Esophagus muscularis mucosa (tissue), 4 donors: ENCODE data around the gene SPRED2. TPM values are rescaled to one million over a fixed set of nuclear protein-coding genes. Genes with fewer than 3 reads are reported as not detected.
"Not testable (repeated sequence)": the region's sequence is repeated elsewhere in the genome, so short reads cannot be mapped to it uniquely, and the experiment has no call there.

Experiments
- DNase-seq: peaks from one replicate; pipeline ENCODE4 v3.0.0-alpha.2; 2017; ENCODE audit errors: extremely low spot score
- H3K27ac ChIP-seq, 4 donors: fragments of 200-600 bp; sonication (generic); replicated peaks in 1 of 4; 1 replicate in 3 of 4; 2 replicates in 1 of 4; pipeline ENCODE4 v1.5.1; 2016 to 2019; ENCODE audit warnings: mild to moderate bottlenecking in 1 of 4
- H3K27me3 ChIP-seq, 4 donors: fragments of 200-600 bp; sonication (generic); one replicate each; pipeline versions ENCODE4 v1.5.1 to v1.6.0; 2016 to 2019
- H3K36me3 ChIP-seq, 4 donors: fragments of 200-600 bp; sonication (generic); one replicate each; pipeline ENCODE4 v1.5.1; 2016 to 2019
- H3K4me1 ChIP-seq, 4 donors: fragments of 200-600 bp; sonication (generic); one replicate each; pipeline ENCODE4 v1.5.1; 2016 to 2019
- H3K4me3 ChIP-seq, 4 donors: fragments of 200-600 bp; sonication (generic); 1 replicate in 2 of 4; 2 replicates in 2 of 4; pipeline ENCODE4 v1.5.1; 2016 to 2019; ENCODE audit warnings: mild to moderate bottlenecking in 4 of 4, moderate library complexity in 1 of 4
- H3K9me3 ChIP-seq, 4 donors: fragments of 200-600 bp; sonication (generic); 1 replicate in 3 of 4; 2 replicates in 1 of 4; pipeline ENCODE4 v1.5.1; 2016 to 2019
- EP300 ChIP-seq: sonication (generic); formaldehyde crosslinking; IDR thresholded peaks from one replicate; pipeline ENCODE4 v1.6.1; 2017; ENCODE audit warnings: antibody characterized with exemption
- POLR2A ChIP-seq: fragments of 450-650 bp; IDR thresholded peaks from one replicate; pipeline ENCODE4 v1.6.1; 2017; ENCODE audit warnings: antibody characterized with exemption, moderate library complexity, mild to moderate bottlenecking, low read depth
- POLR2AphosphoS5 ChIP-seq, 2 donors: sonication (generic); formaldehyde crosslinking; IDR thresholded peaks; one replicate each; pipeline ENCODE4 v1.6.1; 2017; ENCODE audit warnings: antibody characterized with exemption in 2 of 2
- WGBS: methylation state at CpG from one replicate; pipeline ENCODE4 v1.1.5; 2018; 5-methylcytosine and 5-hydroxymethylcytosine counted together
- intact Hi-C: fragments of 100-400 bp; cut with DNase I; formaldehyde crosslinking; loops from one replicate; pipeline ENCODE4 v1.15.1; 2023
- total RNA-seq, 4 donors: library from RNA; depleted of rRNA; stranded (reverse); fragments of >200 nt; gene quantifications; one replicate each; pipeline versions ENCODE4 v1.1.0 to v1.2.1, GENCODE V29; 2016
- TF ChIP-seq, protein P1 (sequence below), 3 experiments: fragments of 200-600 bp in 2 of 3; fragments of 450-650 bp in 1 of 3; sonication (generic) in 2 of 3; IDR thresholded peaks; one replicate each; pipeline ENCODE4 v1.5.1; 2017 to 2019; ENCODE audit warnings: antibody characterized with exemption in 3 of 3, mild to moderate bottlenecking in 2 of 3, moderate library complexity in 1 of 3

Gene SPRED2
- total RNA-seq, 4 donors from 2014 or later: 17.4 to 25.6 (median 18.7) TPM

DNA sequence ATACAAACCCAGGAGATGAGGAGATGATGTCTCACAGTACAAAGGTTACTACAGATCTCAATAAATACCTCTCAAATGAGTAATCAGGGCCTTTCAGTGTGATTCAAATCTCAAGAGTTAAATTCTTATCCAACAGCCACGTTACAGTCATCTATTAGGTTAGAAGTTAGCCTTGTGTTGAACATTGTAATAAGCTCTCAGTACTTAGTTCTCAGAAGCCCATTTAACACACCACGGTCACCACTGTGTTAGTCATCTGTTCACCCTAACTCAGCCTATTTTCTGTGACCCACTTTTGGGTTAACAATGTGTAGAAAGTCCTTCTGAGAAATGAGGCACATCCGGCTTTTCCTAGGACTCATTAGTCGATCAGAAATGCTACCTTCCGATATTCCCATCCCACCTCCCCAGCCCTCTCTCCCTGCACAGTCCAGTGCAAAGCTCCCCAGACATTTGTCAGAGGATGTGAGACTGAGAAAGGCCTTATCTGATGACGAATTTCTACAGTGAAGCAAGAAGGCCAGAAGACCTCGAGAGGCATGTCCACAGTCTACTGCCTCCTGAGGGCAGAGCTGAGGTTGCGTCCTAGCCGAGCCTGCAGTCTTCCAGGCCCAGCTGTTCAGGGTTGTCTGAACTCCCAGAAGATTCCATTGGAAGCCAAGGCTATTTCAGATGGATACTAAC lies 112.2 kb downstream of the SPRED2 start:
- intact Hi-C loops: no loop called here
- no peaks in the 10 kb centered on the region for H3K9me3 ChIP-seq
- H3K27me3 ChIP-seq: no peaks in the 10 kb centered on the region
- peak; percentile 86 for DNase-seq
- peak overlapping the region in 2 of 4 donors; percentile 16 to 32 for H3K27ac ChIP-seq
- peaks cover 0 to 34% (median 17%) of the 10 kb centered on the region in 4 donors for H3K36me3 ChIP-seq
- TF ChIP-seq POLR2AphosphoS5 (IDR thresholded peaks at IDR 0.05) (no peak), POLR2A (no peak), EP300 (no peak)
- TF ChIP-seq, protein P1, sequence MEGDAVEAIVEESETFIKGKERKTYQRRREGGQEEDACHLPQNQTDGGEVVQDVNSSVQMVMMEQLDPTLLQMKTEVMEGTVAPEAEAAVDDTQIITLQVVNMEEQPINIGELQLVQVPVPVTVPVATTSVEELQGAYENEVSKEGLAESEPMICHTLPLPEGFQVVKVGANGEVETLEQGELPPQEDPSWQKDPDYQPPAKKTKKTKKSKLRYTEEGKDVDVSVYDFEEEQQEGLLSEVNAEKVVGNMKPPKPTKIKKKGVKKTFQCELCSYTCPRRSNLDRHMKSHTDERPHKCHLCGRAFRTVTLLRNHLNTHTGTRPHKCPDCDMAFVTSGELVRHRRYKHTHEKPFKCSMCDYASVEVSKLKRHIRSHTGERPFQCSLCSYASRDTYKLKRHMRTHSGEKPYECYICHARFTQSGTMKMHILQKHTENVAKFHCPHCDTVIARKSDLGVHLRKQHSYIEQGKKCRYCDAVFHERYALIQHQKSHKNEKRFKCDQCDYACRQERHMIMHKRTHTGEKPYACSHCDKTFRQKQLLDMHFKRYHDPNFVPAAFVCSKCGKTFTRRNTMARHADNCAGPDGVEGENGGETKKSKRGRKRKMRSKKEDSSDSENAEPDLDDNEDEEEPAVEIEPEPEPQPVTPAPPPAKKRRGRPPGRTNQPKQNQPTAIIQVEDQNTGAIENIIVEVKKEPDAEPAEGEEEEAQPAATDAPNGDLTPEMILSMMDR (IDR thresholded peaks at IDR 0.05): peak in 1 of 3 experiments; percentile 13
- WGBS: 83% methylated on average over 9 of the region's 9 CpGs
- H3K4me3 ChIP-seq: no peak overlapping the region
- H3K4me1 ChIP-seq: peaks cover 0 to 17% (median 8%) of the 10 kb centered on the region in 4 donors

DNA sequence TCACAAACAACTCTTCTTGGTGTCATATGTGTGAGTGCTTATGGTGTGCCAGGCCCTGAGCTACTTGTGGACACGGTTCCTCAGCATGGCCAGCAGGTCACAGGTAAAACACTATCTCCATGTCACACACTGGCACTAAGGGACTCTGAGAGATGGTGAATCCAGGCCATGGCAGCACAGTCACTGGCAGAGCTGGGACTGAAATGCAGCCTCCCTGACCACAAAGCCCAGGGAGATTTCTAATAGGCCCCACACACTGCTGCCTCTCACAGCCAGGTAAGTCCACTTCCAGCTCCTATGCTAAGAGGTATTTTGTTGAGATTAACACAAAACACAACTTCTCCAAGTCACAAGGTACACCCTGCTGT lies 112.7 kb downstream of the SPRED2 start:
- Histone ChIP-seq H3K36me3 (peaks cover 0 to 33% (median 22%) of the 10 kb centered on the region in 4 donors), H3K4me3 (no peak overlapping the region), H3K27ac (peak overlapping the region in 2 of 4 donors; percentile 16 to 32), H3K27me3 (no peaks in the 10 kb centered on the region), H3K9me3 (no peaks in the 10 kb centered on the region), H3K4me1 (peaks cover 0 to 17% (median 8%) of the 10 kb centered on the region in 4 donors)
- WGBS: 100% methylated on average over 1 of the region's 1 CpG
- TF ChIP-seq, protein P1 (IDR thresholded peaks at IDR 0.05): no peak
- no peak for TF ChIP-seq POLR2A
- no peak for TF ChIP-seq POLR2AphosphoS5 (IDR thresholded peaks at IDR 0.05)
- no peak for TF ChIP-seq EP300
- intact Hi-C loops: no loop called here
- DNase-seq: peak; percentile 72

DNA sequence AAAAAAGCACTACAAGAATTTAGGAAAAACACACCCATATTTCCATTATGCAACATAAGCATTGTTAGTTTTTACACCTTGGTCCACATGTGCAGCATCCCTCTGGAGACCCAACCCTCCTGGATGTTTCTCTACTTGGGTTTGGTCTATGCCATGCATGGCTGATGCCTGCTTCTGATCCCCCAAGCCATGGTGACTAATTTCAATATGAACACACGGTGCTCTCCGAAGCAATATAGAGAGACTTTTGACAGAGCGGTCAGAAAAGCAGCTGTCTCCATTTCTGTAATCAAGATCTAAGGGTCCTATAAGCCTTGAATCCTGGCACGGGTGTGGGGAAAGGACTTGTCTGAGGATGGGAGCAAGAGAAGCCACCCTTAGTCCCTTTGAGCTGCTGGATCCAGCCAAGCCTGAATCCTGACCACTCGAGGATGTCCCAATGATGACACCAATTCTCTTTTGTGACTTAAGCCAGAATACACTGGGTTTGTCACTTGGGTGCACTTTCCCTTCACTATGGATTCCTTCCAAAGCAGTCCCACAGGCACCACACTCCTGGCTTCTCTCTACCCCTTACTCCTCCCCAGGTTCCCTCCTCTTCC lies 113.2 kb downstream of the SPRED2 start:
- H3K27ac ChIP-seq: no peak overlapping the region
- intact Hi-C loops: no loop called here

DNA sequence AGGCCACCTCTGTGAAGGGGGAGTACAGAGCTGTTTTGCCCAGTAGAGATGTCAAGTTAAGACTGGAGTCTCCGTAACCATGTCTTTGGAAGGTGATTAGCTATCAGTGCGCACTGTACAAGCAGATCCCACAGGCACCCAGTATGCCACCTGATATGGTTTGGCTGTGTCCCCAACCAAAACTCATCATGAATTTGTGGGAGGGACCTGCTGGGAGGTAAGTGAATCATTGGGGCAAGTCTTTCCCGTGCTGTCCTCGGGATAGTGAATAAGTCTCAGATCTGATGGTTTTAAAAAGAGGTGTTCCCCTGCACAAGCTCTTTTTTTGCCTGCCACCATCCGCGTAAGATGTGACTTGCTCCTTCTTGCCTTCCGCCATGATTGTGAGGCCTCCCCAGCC lies 114.6 kb downstream of the SPRED2 start:
- WGBS: 91% methylated on average over 7 of the region's 7 CpGs
- Histone ChIP-seq H3K27ac (no peak overlapping the region), H3K4me3 (no peak overlapping the region), H3K27me3 (no peaks in the 10 kb centered on the region), H3K36me3 (peaks cover 13 to 46% (median 40%) of the 10 kb centered on the region in 4 donors), H3K9me3 (no peaks in the 10 kb centered on the region), H3K4me1 (peaks cover 3 to 17% (median 8%) of the 10 kb centered on the region in 4 donors)
- TF ChIP-seq EP300: no peak
- no peak for TF ChIP-seq POLR2A
- TF ChIP-seq, protein P1 (IDR thresholded peaks at IDR 0.05): no peak
- no peak for TF ChIP-seq POLR2AphosphoS5 (IDR thresholded peaks at IDR 0.05)
- peak; percentile 50 for DNase-seq
- intact Hi-C loops: no loop called here

More for the DNA sequence above, 113.2 kb downstream of the SPRED2 start:
- peak; percentile 47 for DNase-seq
- TF ChIP-seq POLR2AphosphoS5 (IDR thresholded peaks at IDR 0.05): no peak
- no peak for TF ChIP-seq EP300
- TF ChIP-seq, protein P1 (IDR thresholded peaks at IDR 0.05): no peak
- TF ChIP-seq POLR2A: no peak
- 95% methylated on average over 4 of the region's 5 CpGs for WGBS
- Histone ChIP-seq H3K9me3 (no peaks in the 10 kb centered on the region), H3K4me3 (no peak overlapping the region), H3K4me1 (peaks cover 0 to 17% (median 8%) of the 10 kb centered on the region in 4 donors), H3K27me3 (no peaks in the 10 kb centered on the region), H3K36me3 (peaks cover 2 to 33% (median 26%) of the 10 kb centered on the region in 4 donors)

DNA sequence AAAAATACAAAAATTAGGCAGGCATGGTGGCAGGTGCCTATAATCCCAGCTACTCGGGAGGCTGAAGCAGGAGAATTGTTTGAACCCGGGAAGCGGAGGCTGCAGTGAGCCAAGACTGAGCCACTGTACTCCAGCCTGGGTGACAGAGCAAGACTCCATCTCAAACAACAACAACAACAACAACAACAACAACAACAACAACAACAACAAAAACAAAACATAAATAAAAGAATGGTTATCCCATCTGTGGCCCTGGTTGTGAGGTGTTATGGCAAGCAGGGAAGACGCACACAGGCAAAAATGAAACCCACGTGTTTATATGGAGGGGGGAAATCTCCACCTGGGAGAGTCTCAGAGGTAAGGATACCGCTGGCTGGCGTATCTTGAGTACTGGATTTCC lies 115.0 kb downstream of the SPRED2 start:
- H3K4me3 ChIP-seq, H3K9me3 ChIP-seq, intact Hi-C loops, H3K27ac ChIP-seq, H3K27me3 ChIP-seq, DNase-seq: not testable (repeated sequence)
- Histone ChIP-seq H3K36me3 (peaks cover 13 to 50% (median 44%) of the 10 kb centered on the region in 4 donors), H3K4me1 (peaks cover 3 to 17% (median 8%) of the 10 kb centered on the region in 4 donors)
- 95% methylated on average over 7 of the region's 7 CpGs for WGBS
